IMR-90 (cell line): ENCODE measurements around the gene CTSH. TPM values are rescaled to one million over a fixed set of nuclear protein-coding genes. Genes with fewer than 3 reads are reported as not detected.

Experiments
- ATAC-seq: fragments of 200-7000 bp; cut with Tn5 transposase; 2 replicates; pipeline ENCODE4 v1.9.1; 2020; ENCODE audit warnings: low read depth, mild to moderate bottlenecking, moderate library complexity
- BruUV-seq: library from RNA; stranded (reverse); fragments of 400-500 nt; replicated peaks from 2 replicates; lab custom pipeline; 2021; lab: Mats Ljungman, UMichigan
- CTCF ChIA-PET: fragments of 300-600 bp; formaldehyde crosslinking; extraction: SDS; loops from one replicate; lab custom pipeline; 2021; ENCODE audit warnings: antibody characterized with exemption; lab: Yijun Ruan, JAX
- POLR2A ChIA-PET: fragments of 300-600 bp; sonication (Branson Sonifier 250); formaldehyde crosslinking; loops from one replicate; lab custom pipeline; 2022; ENCODE audit warnings: antibody characterized with exemption; ENCODE audit not compliant: unreplicated experiment; lab: Charles Lee
- DNase-seq: peaks from one replicate; pipeline ENCODE4 v3.0.0; 2013
- H2AFZ ChIP-seq: replicated peaks from 2 replicates; pipeline ENCODE3; 2013; ENCODE audit warnings: low read length, mild to moderate bottlenecking; ENCODE audit not compliant: poor library complexity
- H2AK5ac ChIP-seq: 2 replicates; pipeline ENCODE4 v1.6.1; 2013; ENCODE audit warnings: low read depth, low read length, inconsistent platforms
- H2AK9ac ChIP-seq: replicated peaks from 2 replicates; pipeline ENCODE3; 2013; ENCODE audit warnings: mild to moderate bottlenecking, low read depth, low read length, moderate library complexity; ENCODE audit not compliant: poor library complexity
- H2BK120ac ChIP-seq: 2 replicates; pipeline ENCODE4 v1.6.1; 2013; ENCODE audit warnings: low read depth, low read length, inconsistent platforms
- H2BK15ac ChIP-seq: 3 replicates; pipeline ENCODE4 v1.6.1; 2013; ENCODE audit warnings: low read depth, low read length, inconsistent platforms
- H2BK20ac ChIP-seq: 2 replicates; pipeline ENCODE4 v1.6.1; 2013; ENCODE audit warnings: low read depth, mild to moderate bottlenecking, inconsistent platforms, low read length, moderate library complexity
- H2BK5ac ChIP-seq: 2 replicates; pipeline ENCODE4 v1.6.1; 2013; ENCODE audit warnings: mild to moderate bottlenecking, low read depth, low read length, inconsistent platforms; ENCODE audit not compliant: poor library complexity, severe bottlenecking
- H3K14ac ChIP-seq: replicated peaks from 2 replicates; pipeline ENCODE4 v1.6.1; 2013; ENCODE audit warnings: low read depth, low read length, inconsistent platforms
- H3K18ac ChIP-seq: 2 replicates; pipeline ENCODE4 v1.6.1; 2013; ENCODE audit warnings: low read depth, low read length, control low read depth
- H3K23ac ChIP-seq: 2 replicates; pipeline ENCODE4 v1.6.1; 2013; ENCODE audit warnings: low read depth, low read length, inconsistent platforms
- H3K27ac ChIP-seq: 2 replicates; pipeline ENCODE4 v1.5.1; 2013; ENCODE audit warnings: mild to moderate bottlenecking, control low read depth, low read length; ENCODE audit not compliant: insufficient read depth
- H3K27me3 ChIP-seq: 2 replicates; pipeline ENCODE4 v1.6.1; 2013; ENCODE audit warnings: low read length; ENCODE audit not compliant: control insufficient read depth, insufficient read depth
- H3K36me3 ChIP-seq: 2 replicates; pipeline ENCODE4 v1.6.1; 2013; ENCODE audit warnings: low read length, mixed read lengths; ENCODE audit not compliant: control insufficient read depth, insufficient read depth
- H3K4ac ChIP-seq: 2 replicates; pipeline ENCODE4 v1.6.1; 2013; ENCODE audit warnings: low read depth, low read length, inconsistent platforms
- H3K4me1 ChIP-seq: 2 replicates; pipeline ENCODE4 v1.6.1; 2013; ENCODE audit warnings: low read length, mixed read lengths; ENCODE audit not compliant: control insufficient read depth, insufficient read depth
- H3K4me2 ChIP-seq: 2 replicates; pipeline ENCODE4 v1.6.1; 2013; ENCODE audit warnings: low read depth, mild to moderate bottlenecking, control low read depth, low read length, moderate library complexity
- H3K4me3 ChIP-seq: 2 replicates; pipeline ENCODE4 v1.5.1; 2013; ENCODE audit warnings: low read depth, mild to moderate bottlenecking, control low read depth, low read length, moderate library complexity; ENCODE audit not compliant: insufficient read depth
- H3K56ac ChIP-seq: 2 replicates; pipeline ENCODE4 v1.6.1; 2013; ENCODE audit warnings: low read length, inconsistent platforms; ENCODE audit not compliant: insufficient read depth; ENCODE audit errors: extremely low read depth
- H3K79me1 ChIP-seq, 2 experiments: 2 replicates each; pipeline ENCODE4 v1.6.1; 2013; ENCODE audit warnings: low read length in 2 of 2, inconsistent platforms in 1 of 2, low read depth in 1 of 2
- H3K9ac ChIP-seq: 2 replicates; pipeline ENCODE4 v1.6.1; 2013; ENCODE audit warnings: low read depth, low read length, control low read depth
- H3K9me1 ChIP-seq: 2 replicates; pipeline ENCODE4 v1.6.1; 2013; ENCODE audit warnings: low read length, inconsistent platforms; ENCODE audit not compliant: insufficient read depth
- H3K9me3 ChIP-seq: 2 replicates; pipeline ENCODE4 v1.6.1; 2013; ENCODE audit warnings: low read length; ENCODE audit not compliant: control insufficient read depth, insufficient read depth
- H4K20me1 ChIP-seq: 2 replicates; pipeline ENCODE4 v1.6.1; 2013; ENCODE audit warnings: low read length, inconsistent platforms; ENCODE audit not compliant: insufficient read depth
- H4K5ac ChIP-seq: 2 replicates; pipeline ENCODE4 v1.6.1; 2013; ENCODE audit warnings: mild to moderate bottlenecking, low read depth, low read length, control low read depth
- H4K8ac ChIP-seq, 2 experiments: 2 replicates each; pipeline ENCODE4 v1.6.1; 2013; ENCODE audit warnings: low read depth in 2 of 2, low read length in 2 of 2, control low read depth in 1 of 2, inconsistent platforms in 1 of 2
- H4K91ac ChIP-seq: 2 replicates; pipeline ENCODE4 v1.6.1; 2013; ENCODE audit warnings: low read depth, low read length, inconsistent platforms; ENCODE audit not compliant: insufficient read depth
- BHLHE40 ChIP-seq: fragments of 150-350 bp; IDR thresholded peaks from 2 replicates; pipeline ENCODE4 v1.6.1; 2016; ENCODE audit warnings: mild to moderate bottlenecking, low read depth, low read length
- CEBPB ChIP-seq: IDR thresholded peaks from 2 replicates; pipeline ENCODE4 v1.6.1; 2012; ENCODE audit warnings: low read depth, low read length, improper control_type of control experiment
- CHD1 ChIP-seq: IDR thresholded peaks from 2 replicates; pipeline ENCODE4 v1.6.1; 2012; ENCODE audit warnings: low read depth, low read length, improper control_type of control experiment
- FOS ChIP-seq: fragments of 150-350 bp; IDR thresholded peaks from 2 replicates; pipeline ENCODE4 v1.6.1; 2016; ENCODE audit warnings: low read depth, low read length
- MAFK ChIP-seq: IDR thresholded peaks from 2 replicates; pipeline ENCODE4 v1.6.1; 2012; ENCODE audit warnings: low read depth, low read length, improper control_type of control experiment
- MAZ ChIP-seq: IDR thresholded peaks from 2 replicates; pipeline ENCODE4 v1.6.1; 2012; ENCODE audit warnings: low read depth, mild to moderate bottlenecking, low read length, improper control_type of control experiment, moderate library complexity, borderline replicate concordance
- MXI1 ChIP-seq: IDR thresholded peaks from 2 replicates; pipeline ENCODE4 v1.6.1; 2012; ENCODE audit warnings: low read depth, mild to moderate bottlenecking, low read length, moderate library complexity, borderline replicate concordance
- NFE2L2 ChIP-seq: fragments of 150-350 bp; IDR thresholded peaks from 2 replicates; pipeline ENCODE4 v1.6.1; 2016; ENCODE audit warnings: low read depth, mild to moderate bottlenecking, low read length
- POLR2A ChIP-seq: IDR thresholded peaks from 2 replicates; pipeline ENCODE4 v1.6.1; 2012; ENCODE audit warnings: mild to moderate bottlenecking, low read depth, low read length
- RAD21 ChIP-seq: IDR thresholded peaks from 2 replicates; pipeline ENCODE4 v1.6.1; 2012; ENCODE audit warnings: low read length, improper control_type of control experiment
- RCOR1 ChIP-seq: IDR thresholded peaks from 2 replicates; pipeline ENCODE4 v1.6.1; 2012; ENCODE audit warnings: mild to moderate bottlenecking, low read length, improper control_type of control experiment; ENCODE audit not compliant: insufficient replicate concordance
- RFX5 ChIP-seq: IDR thresholded peaks from 2 replicates; pipeline ENCODE4 v1.8.0; 2012; ENCODE audit warnings: low read depth, mild to moderate bottlenecking, low read length, moderate library complexity
- SMC3 ChIP-seq: fragments of 150-350 bp; IDR thresholded peaks from 2 replicates; pipeline ENCODE4 v1.6.1; 2016; ENCODE audit warnings: low read depth, mild to moderate bottlenecking, antibody characterized with exemption, low read length, moderate library complexity
- WGBS, 2 experiments: methylation state at CpG; one replicate each; pipeline versions ENCODE4 v1.1.5 to v1.1.7; 2013; ENCODE audit warnings: missing lambda C conversion rate in 2 of 2; ENCODE audit not compliant: insufficient read length in 1 of 2; ENCODE audit errors: extremely low coverage in 2 of 2; 5-methylcytosine and 5-hydroxymethylcytosine counted together
- dilution Hi-C: fragments of 300-500 bp; cut with HindIII; formaldehyde crosslinking; loops from one replicate; pipeline ENCODE4 v1.14.3; 2018; ENCODE audit warnings: low sequenced_read_pairs; ENCODE audit not compliant: unreplicated experiment
- in situ Hi-C: fragments of 300-500 bp; cut with MboI; formaldehyde crosslinking; loops from 3 replicates; pipeline ENCODE4 v1.14.3; 2019; ENCODE audit warnings: low sequenced_read_pairs, inconsistent platforms, mixed read lengths
- intact Hi-C: fragments of 100-400 bp; cut with micrococcal nuclease; formaldehyde crosslinking; loops from 2 replicates; pipeline ENCODE4 v1.10.0; 2022
- polyA plus RNA-seq, 3 experiments: library from polyadenylated mRNA; depleted of rRNA; stranded (reverse); fragments of >200 nt; gene quantifications; 2 replicates each; pipeline ENCODE4 v1.2.3, GENCODE V29; 2012; ENCODE audit warnings: low replicate concordance in 1 of 3
- total RNA-seq: library from RNA; depleted of rRNA; stranded (reverse); fragments of >200 nt; gene quantifications from 2 replicates; pipeline ENCODE4 v1.2.3, GENCODE V29; 2012
- TF ChIP-seq, protein P1 (sequence below): fragments of 150-350 bp; IDR thresholded peaks from 2 replicates; pipeline ENCODE4 v1.6.1; 2017; ENCODE audit warnings: mild to moderate bottlenecking, antibody characterized with exemption, low read length, low read depth
- TF ChIP-seq, protein P2 (sequence below): fragments of 150-350 bp; IDR thresholded peaks from 2 replicates; pipeline ENCODE4 v1.6.1; 2016; ENCODE audit warnings: low read depth, mild to moderate bottlenecking, low read length, moderate library complexity, borderline replicate concordance
- TF ChIP-seq, protein P3 (sequence below): conservative IDR thresholded peaks from 2 replicates; pipeline ENCODE4 v1.5.1; 2012; ENCODE audit warnings: mild to moderate bottlenecking, low read depth, low read length, improper control_type of control experiment

The CTSH gene
- total and polyA plus RNA-seq, 2 of the 4 experiments (the other 2 are of a cell fraction), result 11.7 to 13.9 TPM

DNA sequence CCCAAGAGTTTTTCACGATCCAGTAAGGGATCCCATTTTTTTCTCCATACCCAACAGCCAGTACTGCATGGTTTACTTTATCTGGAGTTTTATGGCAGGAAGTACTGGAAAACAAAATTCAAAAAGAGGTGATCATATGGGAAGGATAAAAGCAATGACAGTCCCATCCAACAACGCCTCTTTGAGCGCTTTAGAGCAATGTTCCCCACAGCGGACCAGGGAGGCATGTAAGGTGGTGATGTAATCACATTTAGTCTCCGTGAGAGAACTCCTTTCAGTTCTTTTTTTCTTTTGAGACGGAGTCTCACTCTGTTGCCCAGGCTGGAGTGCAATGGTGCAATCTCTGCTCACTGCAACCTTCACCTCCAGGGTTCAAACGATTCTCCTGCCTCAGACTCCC is 21.8 kb downstream of the CTSH start:
- no peaks in the 10 kb centered on the region for H3K4me1 ChIP-seq
- H3K9ac ChIP-seq, result no peak overlapping the region
- no peak overlapping the region for H2BK120ac ChIP-seq
- H3K79me1 ChIP-seq, result peaks cover under 1 to 11% of the 10 kb centered on the region in 2 experiments; a peak in 3 of 4 replicates
- BruUV-seq, result no TSS peak
- H2BK15ac ChIP-seq, result no peak overlapping the region
- H3K14ac ChIP-seq, result no peak overlapping the region
- in situ Hi-C loops (no loop called here), dilution Hi-C loops (no loop called here), intact Hi-C loops (no loop called here)
- H3K18ac ChIP-seq, result no peak overlapping the region
- H3K36me3 ChIP-seq, result peaks cover 51% of the 10 kb centered on the region
- no peak overlapping the region for H2AFZ ChIP-seq
- CTCF ChIA-PET, result no interaction called here
- H3K4ac ChIP-seq, result no peak overlapping the region
- POLR2A ChIA-PET, result no interaction called here
- H2AK5ac ChIP-seq, result no peak overlapping the region
- H3K4me2 ChIP-seq, result no peak overlapping the region
- no peaks in the 10 kb centered on the region for H3K9me3 ChIP-seq
- peaks cover 10% of the 10 kb centered on the region; the same call in 1 of the 2 replicates for H4K20me1 ChIP-seq
- no peak overlapping the region for H4K5ac ChIP-seq
- no peak overlapping the region for H2BK5ac ChIP-seq
- H3K27me3 ChIP-seq, result no peaks in the 10 kb centered on the region
- H3K4me3 ChIP-seq, result no peak overlapping the region
- DNase-seq (no peak), ATAC-seq (no peak)
- no peak overlapping the region for H3K23ac ChIP-seq
- H3K56ac ChIP-seq, result no peak overlapping the region
- H2BK20ac ChIP-seq, result no peak overlapping the region
- TF ChIP-seq BHLHE40, result no peak
- TF ChIP-seq SMC3, result no peak
- TF ChIP-seq MAZ, result no peak
- TF ChIP-seq RCOR1, result no peak
- TF ChIP-seq MXI1, result no peak
- TF ChIP-seq, protein P1, sequence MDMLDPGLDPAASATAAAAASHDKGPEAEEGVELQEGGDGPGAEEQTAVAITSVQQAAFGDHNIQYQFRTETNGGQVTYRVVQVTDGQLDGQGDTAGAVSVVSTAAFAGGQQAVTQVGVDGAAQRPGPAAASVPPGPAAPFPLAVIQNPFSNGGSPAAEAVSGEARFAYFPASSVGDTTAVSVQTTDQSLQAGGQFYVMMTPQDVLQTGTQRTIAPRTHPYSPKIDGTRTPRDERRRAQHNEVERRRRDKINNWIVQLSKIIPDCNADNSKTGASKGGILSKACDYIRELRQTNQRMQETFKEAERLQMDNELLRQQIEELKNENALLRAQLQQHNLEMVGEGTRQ, result no peak
- no peak for TF ChIP-seq CHD1
- TF ChIP-seq CEBPB, result no peak
- TF ChIP-seq FOS, result no peak
- TF ChIP-seq, protein P2, sequence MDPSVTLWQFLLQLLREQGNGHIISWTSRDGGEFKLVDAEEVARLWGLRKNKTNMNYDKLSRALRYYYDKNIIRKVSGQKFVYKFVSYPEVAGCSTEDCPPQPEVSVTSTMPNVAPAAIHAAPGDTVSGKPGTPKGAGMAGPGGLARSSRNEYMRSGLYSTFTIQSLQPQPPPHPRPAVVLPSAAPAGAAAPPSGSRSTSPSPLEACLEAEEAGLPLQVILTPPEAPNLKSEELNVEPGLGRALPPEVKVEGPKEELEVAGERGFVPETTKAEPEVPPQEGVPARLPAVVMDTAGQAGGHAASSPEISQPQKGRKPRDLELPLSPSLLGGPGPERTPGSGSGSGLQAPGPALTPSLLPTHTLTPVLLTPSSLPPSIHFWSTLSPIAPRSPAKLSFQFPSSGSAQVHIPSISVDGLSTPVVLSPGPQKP, result no peak
- TF ChIP-seq, protein P3, sequence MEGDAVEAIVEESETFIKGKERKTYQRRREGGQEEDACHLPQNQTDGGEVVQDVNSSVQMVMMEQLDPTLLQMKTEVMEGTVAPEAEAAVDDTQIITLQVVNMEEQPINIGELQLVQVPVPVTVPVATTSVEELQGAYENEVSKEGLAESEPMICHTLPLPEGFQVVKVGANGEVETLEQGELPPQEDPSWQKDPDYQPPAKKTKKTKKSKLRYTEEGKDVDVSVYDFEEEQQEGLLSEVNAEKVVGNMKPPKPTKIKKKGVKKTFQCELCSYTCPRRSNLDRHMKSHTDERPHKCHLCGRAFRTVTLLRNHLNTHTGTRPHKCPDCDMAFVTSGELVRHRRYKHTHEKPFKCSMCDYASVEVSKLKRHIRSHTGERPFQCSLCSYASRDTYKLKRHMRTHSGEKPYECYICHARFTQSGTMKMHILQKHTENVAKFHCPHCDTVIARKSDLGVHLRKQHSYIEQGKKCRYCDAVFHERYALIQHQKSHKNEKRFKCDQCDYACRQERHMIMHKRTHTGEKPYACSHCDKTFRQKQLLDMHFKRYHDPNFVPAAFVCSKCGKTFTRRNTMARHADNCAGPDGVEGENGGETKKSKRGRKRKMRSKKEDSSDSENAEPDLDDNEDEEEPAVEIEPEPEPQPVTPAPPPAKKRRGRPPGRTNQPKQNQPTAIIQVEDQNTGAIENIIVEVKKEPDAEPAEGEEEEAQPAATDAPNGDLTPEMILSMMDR, result no peak
- TF ChIP-seq MAFK, result no peak
- no peak for TF ChIP-seq NFE2L2
- no peak for TF ChIP-seq RFX5
- TF ChIP-seq RAD21, result no peak
- no peak for TF ChIP-seq POLR2A
- H3K9me1 ChIP-seq, result peaks cover 19% of the 10 kb centered on the region
- no peak overlapping the region for H2AK9ac ChIP-seq
- no peak overlapping the region for H3K27ac ChIP-seq
- no CpG with 5 or more reads among the region's 7 CpGs for WGBS, 2 experiments
- H4K91ac ChIP-seq, result no peak overlapping the region
- H4K8ac ChIP-seq, result no peak overlapping the region
